ENCODE data around the gene DHRS12. TPM values are rescaled to one million over a fixed set of nuclear protein-coding genes. Genes with fewer than 3 reads are reported as not detected.
A peak's percentile ranks its signal among the peaks of the same experiment; 100 is the strongest.

Gene DHRS12
- total RNA-seq, 6 experiments from 2014 or later, result 10.2 to 17.6 (median 12.4) TPM

- ATAC-seq, result no peak
- Histone ChIP-seq H3K4me1 (peaks cover 0 to 28% (median 7%) of the 10 kb centered on the region in 4 donors), H3K36me3 (no peaks in the 10 kb centered on the region), H3K9me3 (no peaks in the 10 kb centered on the region), H3K4me3 (no peak overlapping the region), H3K27me3 (no peaks in the 10 kb centered on the region), H3K27ac (peak overlapping the region in 1 of 3 donors; percentile 26)
- intact Hi-C loops (cut with DNase I), result no loop called here
- no peak for TF ChIP-seq POLR2A (IDR thresholded peaks at IDR 0.05)
- TF ChIP-seq, protein P1, sequence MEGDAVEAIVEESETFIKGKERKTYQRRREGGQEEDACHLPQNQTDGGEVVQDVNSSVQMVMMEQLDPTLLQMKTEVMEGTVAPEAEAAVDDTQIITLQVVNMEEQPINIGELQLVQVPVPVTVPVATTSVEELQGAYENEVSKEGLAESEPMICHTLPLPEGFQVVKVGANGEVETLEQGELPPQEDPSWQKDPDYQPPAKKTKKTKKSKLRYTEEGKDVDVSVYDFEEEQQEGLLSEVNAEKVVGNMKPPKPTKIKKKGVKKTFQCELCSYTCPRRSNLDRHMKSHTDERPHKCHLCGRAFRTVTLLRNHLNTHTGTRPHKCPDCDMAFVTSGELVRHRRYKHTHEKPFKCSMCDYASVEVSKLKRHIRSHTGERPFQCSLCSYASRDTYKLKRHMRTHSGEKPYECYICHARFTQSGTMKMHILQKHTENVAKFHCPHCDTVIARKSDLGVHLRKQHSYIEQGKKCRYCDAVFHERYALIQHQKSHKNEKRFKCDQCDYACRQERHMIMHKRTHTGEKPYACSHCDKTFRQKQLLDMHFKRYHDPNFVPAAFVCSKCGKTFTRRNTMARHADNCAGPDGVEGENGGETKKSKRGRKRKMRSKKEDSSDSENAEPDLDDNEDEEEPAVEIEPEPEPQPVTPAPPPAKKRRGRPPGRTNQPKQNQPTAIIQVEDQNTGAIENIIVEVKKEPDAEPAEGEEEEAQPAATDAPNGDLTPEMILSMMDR (IDR thresholded peaks at IDR 0.05), result no peak
- 92% methylated on average over 1 of the region's 2 CpGs for WGBS (ENCODE audit: insufficient coverage, low coverage, low lambda C conversion rate, missing lambda C conversion rate)
- DNase-seq, result no peak
These were observed 61.9 kb downstream of the DHRS12 start for GRCh38 chr13:51742031-51742430.

DNA sequence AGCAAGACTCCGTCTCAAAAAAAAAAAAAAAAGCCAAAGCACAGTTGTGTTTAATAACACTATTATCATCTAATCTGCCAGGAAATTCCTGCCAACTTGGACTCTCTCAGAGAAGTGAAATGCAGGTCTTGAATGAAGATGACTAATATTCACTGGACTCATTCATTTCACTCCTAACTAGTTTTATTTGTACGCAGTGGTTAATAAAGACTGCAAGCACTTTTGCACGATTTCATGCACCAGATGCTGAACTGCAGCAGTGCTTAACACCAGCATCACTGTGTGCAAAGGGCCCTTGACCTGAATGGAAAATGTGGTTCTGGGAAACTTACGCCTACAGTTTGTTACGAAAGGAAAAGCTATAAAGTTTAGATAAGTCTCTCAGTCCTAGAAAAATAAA is 63.3 kb downstream of the DHRS12 start:
- H3K4me3 ChIP-seq, result no peak overlapping the region
- TF ChIP-seq, protein P1 (IDR thresholded peaks at IDR 0.05), result no peak
- no peak for TF ChIP-seq POLR2A (IDR thresholded peaks at IDR 0.05)
- DNase-seq (no peak), ATAC-seq (peak in 2 of 4 donors; percentile 16 to 22)
- H3K27ac ChIP-seq, result no peak overlapping the region
- 56% methylated on average over 4 of the region's 5 CpGs for WGBS (ENCODE audit: insufficient coverage, low coverage, low lambda C conversion rate, missing lambda C conversion rate)
- H3K9me3 ChIP-seq, result no peaks in the 10 kb centered on the region
- no peaks in the 10 kb centered on the region for H3K36me3 ChIP-seq
- no peaks in the 10 kb centered on the region for H3K27me3 ChIP-seq
- intact Hi-C loops (cut with DNase I), result no loop called here
- H3K4me1 ChIP-seq, result peaks cover 0 to 27% (median 7%) of the 10 kb centered on the region in 4 donors

DNA sequence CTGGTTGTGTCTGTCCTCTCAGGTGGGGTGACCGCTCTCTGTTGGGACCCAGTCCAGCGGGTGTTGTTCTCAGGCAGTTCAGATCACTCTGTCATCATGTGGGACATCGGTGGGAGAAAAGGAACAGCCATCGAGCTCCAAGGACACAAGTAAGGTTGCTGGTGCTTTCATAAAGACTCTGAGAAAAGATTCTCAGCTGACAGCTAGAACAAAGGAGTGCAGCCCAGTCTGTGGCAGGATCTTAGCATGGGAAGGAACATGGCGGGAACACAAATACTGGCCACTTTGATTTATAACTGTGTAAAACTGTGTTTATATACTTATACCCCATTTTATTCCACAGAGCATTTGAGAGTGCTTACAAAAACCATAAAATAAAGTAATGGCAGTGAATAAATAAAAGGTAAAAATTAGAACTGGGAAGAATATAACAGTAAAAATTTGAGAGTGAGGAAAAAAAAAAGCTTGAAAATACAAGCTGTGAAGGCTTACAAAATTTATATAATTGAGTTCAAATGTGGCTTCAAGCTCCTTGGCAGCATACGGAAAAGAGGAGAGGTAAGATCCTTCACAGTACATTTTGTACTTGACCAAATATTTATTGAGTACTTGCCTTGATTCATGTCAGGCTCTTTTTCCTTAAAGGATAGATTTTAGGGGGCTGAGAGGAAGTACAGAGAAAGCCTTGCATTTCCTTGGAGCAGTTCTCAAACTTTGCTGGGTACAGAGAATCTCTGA is 64.8 kb downstream of the DHRS12 start:
- intact Hi-C loops (cut with DNase I), result no loop called here
- Histone ChIP-seq H3K27ac (peak overlapping the region in 2 of 3 donors; percentile 30 to 33), H3K4me1 (peaks cover 0 to 27% (median 7%) of the 10 kb centered on the region in 4 donors), H3K9me3 (no peaks in the 10 kb centered on the region), H3K4me3 (no peak overlapping the region), H3K27me3 (no peaks in the 10 kb centered on the region), H3K36me3 (no peaks in the 10 kb centered on the region)
- WGBS (ENCODE audit: insufficient coverage, low coverage, low lambda C conversion rate, missing lambda C conversion rate), result 43% methylated on average over 5 of the region's 6 CpGs
- DNase-seq (no peak), ATAC-seq (peak in 3 of 4 donors; percentile 17 to 49 (median 37))
- TF ChIP-seq POLR2A (IDR thresholded peaks at IDR 0.05), result no peak
- TF ChIP-seq, protein P1 (IDR thresholded peaks at IDR 0.05), result no peak

DNA sequence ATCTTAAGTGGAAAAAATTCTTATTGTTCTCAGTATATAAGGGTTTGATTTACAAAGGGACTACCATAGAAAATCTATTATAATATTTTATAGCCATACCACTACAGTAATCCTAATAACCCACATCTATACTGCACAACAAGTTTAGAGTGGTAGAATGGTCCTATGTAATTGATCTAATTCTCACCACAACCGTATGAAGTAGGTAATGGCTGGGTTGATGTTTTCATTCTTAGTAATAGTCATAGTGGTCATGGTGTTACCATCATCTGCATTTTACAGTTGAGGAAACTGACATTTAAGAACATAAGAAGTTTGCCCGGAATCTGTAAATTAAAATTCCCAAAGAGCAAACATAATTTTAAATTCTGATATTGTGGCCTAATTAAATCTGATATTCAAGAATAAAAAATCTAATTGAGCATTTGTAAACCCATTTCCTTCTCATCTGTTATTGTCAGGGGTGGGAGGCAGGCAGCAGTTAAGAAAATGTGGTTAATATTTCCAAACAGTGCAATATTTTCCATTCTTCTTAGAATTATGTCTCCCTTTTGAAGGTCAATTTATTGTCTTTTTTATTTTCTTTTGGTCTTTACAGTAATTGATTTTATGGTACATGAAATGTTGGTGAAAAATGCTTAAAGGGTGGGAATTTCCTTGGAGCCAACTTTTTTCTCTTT is 65.6 kb downstream of the DHRS12 start:
- WGBS (ENCODE audit: insufficient coverage, low coverage, low lambda C conversion rate, missing lambda C conversion rate), result 90% methylated on average over 2 of the region's 2 CpGs
- H3K4me1 ChIP-seq, result peaks cover 0 to 34% (median 7%) of the 10 kb centered on the region in 4 donors
- no peak for TF ChIP-seq POLR2A (IDR thresholded peaks at IDR 0.05)
- TF ChIP-seq, protein P1 (IDR thresholded peaks at IDR 0.05), result no peak
- H3K27ac ChIP-seq, result peak overlapping the region in 1 of 3 donors; percentile 33
- no peaks in the 10 kb centered on the region for H3K9me3 ChIP-seq
- ATAC-seq (no peak), DNase-seq (no peak)
- no peaks in the 10 kb centered on the region for H3K36me3 ChIP-seq
- intact Hi-C loops (cut with DNase I), result no loop called here
- no peak overlapping the region for H3K4me3 ChIP-seq
- no peaks in the 10 kb centered on the region for H3K27me3 ChIP-seq

Measured in right lobe of liver (tissue), 6 donors.